ENCODE data around the gene PIGU. TPM values are rescaled to one million over a fixed set of nuclear protein-coding genes. Genes with fewer than 3 reads are reported as not detected.

Gene PIGU
- total and polyA plus RNA-seq, 11 donors = 10.8 to 24.8 (median 16.1) TPM

DNA sequence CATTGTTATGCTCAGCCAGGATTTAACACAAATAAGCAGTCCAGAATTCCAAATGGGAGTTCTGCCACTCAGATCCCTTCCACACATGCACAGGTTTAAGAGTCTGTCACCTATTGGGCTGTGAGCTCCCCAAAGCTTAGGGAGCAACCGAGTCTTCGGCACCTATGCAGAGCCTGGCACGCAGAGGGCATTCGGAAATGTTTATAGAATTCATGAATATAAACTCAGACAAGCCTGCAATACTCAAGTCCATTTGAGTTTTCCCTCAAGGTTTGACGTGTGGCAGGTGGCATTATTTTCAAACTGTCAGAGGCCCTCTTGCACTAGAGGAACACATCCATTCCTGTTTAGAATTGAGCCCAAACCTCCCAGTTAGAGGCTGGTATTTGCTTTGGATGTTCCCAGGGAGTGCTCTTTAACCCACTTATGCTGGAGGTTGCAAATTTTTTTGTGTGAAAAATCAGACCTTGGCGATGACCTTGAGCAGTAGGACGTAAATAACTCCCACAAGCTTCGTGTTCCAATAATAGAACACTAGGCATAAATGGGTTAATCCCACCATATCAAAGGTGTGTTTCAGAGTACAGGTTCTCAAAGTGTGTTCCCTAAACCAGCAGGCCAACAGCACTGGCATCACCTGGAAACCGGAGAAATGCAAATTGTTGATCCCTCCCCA is 90.3 kb downstream of the PIGU start:
- ATAC-seq = no peak
- no peak for TF ChIP-seq POLR2A (IDR thresholded peaks at IDR 0.05)
- TF ChIP-seq, protein P1, sequence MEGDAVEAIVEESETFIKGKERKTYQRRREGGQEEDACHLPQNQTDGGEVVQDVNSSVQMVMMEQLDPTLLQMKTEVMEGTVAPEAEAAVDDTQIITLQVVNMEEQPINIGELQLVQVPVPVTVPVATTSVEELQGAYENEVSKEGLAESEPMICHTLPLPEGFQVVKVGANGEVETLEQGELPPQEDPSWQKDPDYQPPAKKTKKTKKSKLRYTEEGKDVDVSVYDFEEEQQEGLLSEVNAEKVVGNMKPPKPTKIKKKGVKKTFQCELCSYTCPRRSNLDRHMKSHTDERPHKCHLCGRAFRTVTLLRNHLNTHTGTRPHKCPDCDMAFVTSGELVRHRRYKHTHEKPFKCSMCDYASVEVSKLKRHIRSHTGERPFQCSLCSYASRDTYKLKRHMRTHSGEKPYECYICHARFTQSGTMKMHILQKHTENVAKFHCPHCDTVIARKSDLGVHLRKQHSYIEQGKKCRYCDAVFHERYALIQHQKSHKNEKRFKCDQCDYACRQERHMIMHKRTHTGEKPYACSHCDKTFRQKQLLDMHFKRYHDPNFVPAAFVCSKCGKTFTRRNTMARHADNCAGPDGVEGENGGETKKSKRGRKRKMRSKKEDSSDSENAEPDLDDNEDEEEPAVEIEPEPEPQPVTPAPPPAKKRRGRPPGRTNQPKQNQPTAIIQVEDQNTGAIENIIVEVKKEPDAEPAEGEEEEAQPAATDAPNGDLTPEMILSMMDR (IDR thresholded peaks at IDR 0.05) = no peak
- peaks cover 0 to 23% (median 13%) of the 10 kb centered on the region in 12 donors for H3K4me1 ChIP-seq
- H3K36me3 ChIP-seq = peaks cover 0 to 45% (median 13%) of the 10 kb centered on the region in 9 donors
- H3K4me3 ChIP-seq = no peak overlapping the region
- WGBS, 4 donors = 78 to 90% (median 86%) methylated on average over 9 of the region's 9 CpGs
- H3K9me3 ChIP-seq = no peaks in the 10 kb centered on the region
- H3K27ac ChIP-seq = no peak overlapping the region
- no peaks in the 10 kb centered on the region for H3K27me3 ChIP-seq
- intact Hi-C loops (cut with DNase I) = loop anchor here in 4 of 10 donors (10.0 kb wide), 2 partner anchors 118 to 168 kb away; partner anchors contain the start of gene TP53INP2 (in 3 of the 4)
- DNase-seq = no peak

DNA sequence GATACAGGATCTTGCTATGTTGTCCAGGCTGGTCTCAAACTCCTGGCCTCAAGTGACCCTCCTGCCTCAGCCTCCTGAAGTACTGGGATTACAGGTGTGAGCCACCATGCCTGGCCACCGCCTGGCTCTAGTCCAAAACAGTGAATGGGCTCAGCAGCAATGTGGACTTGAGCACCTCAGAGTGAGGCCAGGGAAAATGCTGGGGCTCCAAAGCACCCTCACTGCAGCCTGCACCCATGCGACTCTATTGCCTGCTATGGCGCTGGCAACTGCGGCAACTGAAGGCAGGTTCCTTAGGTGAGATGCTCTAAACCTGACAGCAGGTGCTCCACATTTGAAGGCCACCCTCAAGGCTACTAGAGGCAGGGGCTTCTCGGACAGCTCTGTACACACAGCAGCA is 91.9 kb downstream of the PIGU start:
- WGBS, 4 donors = 97 to 100% (median 97%) methylated on average over 5 of the region's 5 CpGs
- Histone ChIP-seq H3K27me3 (no peaks in the 10 kb centered on the region), H3K4me3 (no peak overlapping the region), H3K36me3 (peaks cover 0 to 59% (median 13%) of the 10 kb centered on the region in 9 donors), H3K9me3 (no peaks in the 10 kb centered on the region), H3K27ac (no peak overlapping the region), H3K4me1 (peaks cover 0 to 33% (median 16%) of the 10 kb centered on the region in 12 donors)
- DNase-seq (no peak), ATAC-seq (no peak)
- no peak for TF ChIP-seq POLR2A (IDR thresholded peaks at IDR 0.05)
- intact Hi-C loops (cut with DNase I) = loop anchor here in 4 of 10 donors (10.0 kb wide), 2 partner anchors 120 to 170 kb away; partner anchors contain the start of gene TP53INP2 (in 3 of the 4)

DNA sequence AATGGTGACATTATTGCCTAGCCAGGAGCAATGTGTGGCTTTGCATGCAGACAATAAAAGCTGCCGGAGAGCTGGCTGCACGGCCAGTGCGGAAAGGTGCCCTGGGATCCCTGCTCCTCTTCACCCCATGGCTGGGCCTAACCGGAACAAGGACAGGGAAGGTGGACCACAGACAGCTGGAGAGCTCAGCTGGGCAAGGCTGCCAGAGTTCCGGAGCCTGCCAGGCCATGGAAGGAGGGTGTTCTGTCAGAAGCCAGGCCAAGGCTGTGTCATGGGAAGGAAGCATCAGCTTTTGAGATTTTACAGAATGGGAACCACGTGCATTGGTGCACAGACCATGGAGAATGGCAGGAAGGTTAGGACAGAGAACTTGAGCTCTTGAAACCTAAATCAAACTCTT is 93.3 kb downstream of the PIGU start:
- no peak for TF ChIP-seq POLR2A (IDR thresholded peaks at IDR 0.05)
- TF ChIP-seq, protein P1 (IDR thresholded peaks at IDR 0.05) = no peak
- DNase-seq (peak in 3 of 5 donors; percentile 42 to 68 (median 54)), ATAC-seq (peak; percentile 21 to 56 (median 36))

DNA sequence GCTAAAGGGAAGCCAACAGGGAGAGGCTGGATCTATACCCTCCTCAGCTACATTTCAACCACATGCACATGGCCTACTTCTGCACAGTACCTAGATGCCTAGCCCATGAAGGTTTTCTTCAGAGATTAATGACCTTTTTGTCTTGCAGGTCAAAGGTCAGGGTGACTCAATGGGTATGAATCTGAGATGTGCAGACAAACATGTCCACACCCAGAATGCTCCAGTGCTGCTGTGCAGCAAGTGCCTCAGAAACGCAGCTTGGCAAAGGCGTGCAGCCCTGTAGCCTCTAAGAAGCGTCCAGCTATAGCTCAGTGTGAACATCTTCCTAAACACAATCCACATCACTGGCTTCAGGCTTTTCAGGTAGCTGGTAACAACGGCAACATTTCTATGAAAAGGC is 94.0 kb downstream of the PIGU start:
- intact Hi-C loops (cut with DNase I) = loop anchor here in 5 of 10 donors (5.0 to 10.0 kb wide), 3 partner anchors 44 to 172 kb away; partner anchors contain the start of gene TP53INP2 (in 3 of the 5)
- Histone ChIP-seq H3K4me3 (no peak overlapping the region), H3K27ac (peak overlapping the region in 11 of 12 donors; percentile 41 to 75 (median 56)), H3K9me3 (no peaks in the 10 kb centered on the region), H3K36me3 (peaks cover 0 to 56% (median 13%) of the 10 kb centered on the region in 9 donors), H3K27me3 (no peaks in the 10 kb centered on the region), H3K4me1 (peaks cover 0 to 54% (median 21%) of the 10 kb centered on the region in 12 donors)
- ATAC-seq (no peak), DNase-seq (no peak)
- TF ChIP-seq, protein P1 (IDR thresholded peaks at IDR 0.05) = no peak
- TF ChIP-seq POLR2A (IDR thresholded peaks at IDR 0.05) = no peak
- WGBS, 4 donors = 91 to 94% (median 93%) methylated on average over 4 of the region's 4 CpGs

More for the DNA sequence above, 93.3 kb downstream of the PIGU start:
- H3K27me3 ChIP-seq = no peaks in the 10 kb centered on the region
- H3K4me3 ChIP-seq = no peak overlapping the region
- intact Hi-C loops (cut with DNase I) = loop anchor here in 5 of 10 donors (5.0 to 10.0 kb wide), 3 partner anchors 44 to 171 kb away; partner anchors contain the start of gene TP53INP2 (in 3 of the 5)
- H3K27ac ChIP-seq = peak overlapping the region in 11 of 12 donors; percentile 41 to 75 (median 56)
- peaks cover 0 to 48% (median 19%) of the 10 kb centered on the region in 12 donors for H3K4me1 ChIP-seq
- 67 to 78% (median 70%) methylated on average over 6 of the region's 6 CpGs for WGBS, 4 donors
- H3K9me3 ChIP-seq = no peaks in the 10 kb centered on the region
- peaks cover 0 to 60% (median 13%) of the 10 kb centered on the region in 9 donors for H3K36me3 ChIP-seq

Measured in heart left ventricle (tissue), 16 donors.